Measurements from ENCODE around the gene IL1F10.

Gene IL1F10
- 0 to 0.04 (median 0) reads per million in 3 experiments for total RNA-seq

- no peak for DNase-seq
These were observed at the start of gene IL1F10 for GRCh38 chr2:113067681-113068080. Gene IL1F10, plus strand, starts transcription at chr2:113067970. Its CDS starts 4,769 bp downstream, at chr2:113072739.

GRCh38 chr2:113018509-113018908 is 49.3 kb upstream of the IL1F10 start:
- DNase-seq, result no peak

- no peak for DNase-seq
These were observed 46.5 kb upstream of the IL1F10 start for GRCh38 chr2:113021312-113021711.

- DNase-seq, result no peak
These were observed 43.0 kb upstream of the IL1F10 start for GRCh38 chr2:113024764-113025163.

GRCh38 chr2:113025737-113026136 is 42.0 kb upstream of the IL1F10 start:
- no peak for DNase-seq

GRCh38 chr2:113027691-113028090 is 40.1 kb upstream of the IL1F10 start:
- no peak for DNase-seq

- no peak for DNase-seq
These were observed 39.7 kb upstream of the IL1F10 start for GRCh38 chr2:113028112-113028511.

GRCh38 chr2:113032737-113033136 is 35.0 kb upstream of the IL1F10 start:
- DNase-seq, result no peak

GRCh38 chr2:113034016-113034415 is 33.8 kb upstream of the IL1F10 start:
- DNase-seq, result no peak

- no peak for DNase-seq
These were observed 31.0 kb upstream of the IL1F10 start for GRCh38 chr2:113036763-113037162.

GRCh38 chr2:113038291-113038690 is 29.5 kb upstream of the IL1F10 start:
- DNase-seq, result no peak

- DNase-seq, result no peak
These were observed 28.6 kb upstream of the IL1F10 start for GRCh38 chr2:113039158-113039557.

- no peak for DNase-seq
These were observed 28.1 kb upstream of the IL1F10 start for GRCh38 chr2:113039719-113040118.

- DNase-seq, result no peak
These were observed 25.9 kb upstream of the IL1F10 start for GRCh38 chr2:113041871-113042270.

- DNase-seq, result no peak
These were observed 21.3 kb upstream of the IL1F10 start for GRCh38 chr2:113046465-113046864.

- DNase-seq, result no peak
These were observed 16.6 kb upstream of the IL1F10 start for GRCh38 chr2:113050921-113051895.

GRCh38 chr2:113052396-113052917 is 15.3 kb upstream of the IL1F10 start, which contains the start of gene IL36B:
Gene IL36B, minus strand, starts transcription at chr2:113052867.
- no peak for DNase-seq

- no peak for DNase-seq
These were observed 14.1 kb upstream of the IL1F10 start for GRCh38 chr2:113053666-113054065.

GRCh38 chr2:113054066-113054465 is 13.7 kb upstream of the IL1F10 start:
- DNase-seq, result no peak

- no peak for DNase-seq
These were observed 11.2 kb upstream of the IL1F10 start for GRCh38 chr2:113056521-113056920.

- no peak for DNase-seq
These were observed 10.7 kb upstream of the IL1F10 start for GRCh38 chr2:113057117-113057516.

- no peak for DNase-seq
These were observed 9.3 kb upstream of the IL1F10 start for GRCh38 chr2:113058411-113058994.

Data from central memory CD4-positive, alpha-beta T cell (primary cell).